ENCODE results near the gene EVL.

DNA sequence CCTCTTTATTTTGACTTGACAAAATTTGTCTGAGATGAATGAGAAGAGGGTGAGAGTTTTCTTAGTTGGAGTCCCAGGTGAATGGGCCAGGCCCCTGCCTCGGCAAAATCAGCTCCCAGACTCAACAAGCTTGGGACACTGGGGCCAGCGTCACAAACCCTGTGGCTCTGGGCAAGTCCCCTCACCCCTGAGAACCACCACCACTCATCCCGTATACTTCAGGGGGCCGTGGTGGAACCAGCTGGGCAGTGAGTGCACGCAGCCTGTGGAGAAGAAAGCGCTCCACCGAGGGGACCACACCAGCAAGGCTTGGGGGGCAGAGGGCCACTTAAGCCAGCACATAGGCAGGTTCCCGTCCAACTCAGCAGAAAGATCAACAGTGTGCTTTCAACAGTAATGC, 54.0 kb downstream of the EVL start:
- TF ChIP-seq POLR2AphosphoS5 (IDR thresholded peaks at IDR 0.05; ENCODE audit: low read length) = no peak
- TF ChIP-seq EZH2 (IDR thresholded peaks at IDR 0.05; ENCODE audit: borderline replicate concordance, control insufficient read depth, low read depth, low read length) = no peak
- TF ChIP-seq E2F4 (IDR thresholded peaks at IDR 0.05; ENCODE audit: low read depth, low read length) = no peak
- no peak for TF ChIP-seq NR2C1 (IDR thresholded peaks at IDR 0.05)

Data from GM12878 (cell line).